GM12874 (cell line): ENCODE results near the gene CDKN2C.
A peak's percentile ranks its signal among the peaks of the same experiment; 100 is the strongest.

Experiments used
- CTCF ChIP-seq: IDR thresholded peaks from 2 replicates; pipeline ENCODE4 v1.5.1; 2011; ENCODE audit warnings: low read depth, mild to moderate bottlenecking, control low read depth, low read length, moderate library complexity; ENCODE audit not compliant: insufficient read depth

The CDKN2C gene

GRCh38 chr1:50959303-50959912 lies 10.6 kb upstream of the CDKN2C start:
- no peak for TF ChIP-seq CTCF

- TF ChIP-seq CTCF, result peak; percentile 27; the same call in 1 of the 2 replicates
Observed at GRCh38 chr1:50959913-50960844, 9.9 kb upstream of the CDKN2C start, which contains the start of gene FAF1. Gene FAF1, minus strand, starts transcription at chr1:50960267. Its CDS starts 456 bp downstream, at chr1:50959811.

DNA sequence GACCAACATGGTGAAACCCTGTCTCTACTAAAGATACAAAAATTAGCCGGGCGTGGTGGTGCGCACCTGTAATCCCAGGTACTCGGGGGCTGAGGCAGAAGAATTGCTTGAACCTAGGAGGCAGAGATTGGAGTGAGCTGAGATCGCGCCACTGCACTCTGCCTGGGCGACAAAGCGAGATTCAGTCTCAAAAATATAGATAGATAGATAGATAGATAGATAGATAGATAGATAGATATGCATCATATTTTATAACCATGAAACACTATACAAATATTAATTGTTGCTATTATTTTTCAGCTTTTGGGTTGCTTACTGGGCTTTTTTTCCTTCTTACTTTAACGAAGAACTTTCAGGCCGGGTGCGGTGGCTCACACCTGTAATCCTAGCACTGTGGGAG lies 5.2 kb upstream of the CDKN2C start:
- TF ChIP-seq CTCF, result no peak

DNA sequence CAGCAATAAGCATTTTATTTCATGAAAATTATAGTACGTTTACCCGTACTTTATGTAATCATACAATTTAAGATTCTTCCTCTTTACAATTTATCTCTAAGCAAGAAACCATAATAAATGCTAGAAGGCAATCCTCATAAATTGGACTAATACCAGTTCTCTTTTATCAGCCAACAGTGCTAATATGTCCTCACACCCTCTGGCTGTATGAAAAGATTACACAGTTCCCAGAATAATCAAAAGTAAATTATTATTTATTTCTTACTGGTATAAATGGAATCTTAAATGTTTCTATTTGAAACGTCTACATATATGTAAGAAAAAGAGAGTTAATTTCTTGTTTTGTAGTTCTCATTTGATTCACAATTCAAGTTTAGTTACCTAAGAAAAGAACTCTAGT lies 3.1 kb upstream of the CDKN2C start:
- no peak for TF ChIP-seq CTCF

DNA sequence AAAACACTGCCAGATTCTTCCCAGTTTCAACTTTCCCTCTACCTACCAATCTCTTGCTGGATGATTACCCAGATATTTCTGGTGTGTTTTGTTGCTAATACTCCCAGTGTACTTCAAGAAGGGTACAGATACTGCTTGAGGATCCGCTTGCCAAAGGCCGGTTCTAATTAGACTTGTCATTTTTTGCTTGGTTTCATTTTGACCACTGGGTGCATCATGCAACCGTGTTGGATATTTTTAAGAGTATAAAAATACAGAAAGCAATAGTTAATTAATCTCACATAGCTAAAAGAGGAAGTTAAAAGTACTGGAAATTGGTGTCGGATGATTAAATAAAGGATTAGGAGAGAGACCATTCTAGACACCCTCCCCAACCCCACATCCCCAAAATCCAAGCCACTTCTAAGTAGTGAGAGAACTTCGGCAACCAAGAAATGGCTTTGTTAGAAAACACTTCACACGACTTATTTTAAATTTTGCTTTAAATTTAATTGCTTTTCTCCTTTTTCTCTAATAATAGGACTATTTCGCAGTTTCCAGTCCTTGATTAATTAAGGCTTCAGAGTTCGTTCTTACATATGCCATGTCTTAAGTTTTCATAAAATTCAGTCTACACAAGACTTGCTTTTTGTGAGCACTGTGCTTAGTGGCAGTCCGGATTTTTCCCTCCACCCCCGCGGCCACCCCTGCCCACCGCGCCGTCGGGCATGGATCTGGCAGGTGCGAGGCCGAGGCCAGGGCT lies 2.5 kb upstream of the CDKN2C start:
- no peak for TF ChIP-seq CTCF

GRCh38 chr1:50968158-50968820 lies 1.8 kb upstream of the CDKN2C start:
- peak; percentile 29; the same call in 1 of the 2 replicates for TF ChIP-seq CTCF
